AG09319 (cell line): ENCODE data around the gene GAS2L1.

ENCODE experiments used
- DNase-seq: peaks from one replicate; pipeline ENCODE4 v3.0.0-alpha.2; 2010; ENCODE audit warnings: low read depth; ENCODE audit errors: extremely low read depth
- TF ChIP-seq, protein P1 (sequence below): IDR thresholded peaks from 2 replicates; pipeline ENCODE4 v1.5.1; 2011; ENCODE audit warnings: low read depth, mild to moderate bottlenecking, inconsistent platforms, low read length, moderate library complexity

GAS2L1 gene

DNA sequence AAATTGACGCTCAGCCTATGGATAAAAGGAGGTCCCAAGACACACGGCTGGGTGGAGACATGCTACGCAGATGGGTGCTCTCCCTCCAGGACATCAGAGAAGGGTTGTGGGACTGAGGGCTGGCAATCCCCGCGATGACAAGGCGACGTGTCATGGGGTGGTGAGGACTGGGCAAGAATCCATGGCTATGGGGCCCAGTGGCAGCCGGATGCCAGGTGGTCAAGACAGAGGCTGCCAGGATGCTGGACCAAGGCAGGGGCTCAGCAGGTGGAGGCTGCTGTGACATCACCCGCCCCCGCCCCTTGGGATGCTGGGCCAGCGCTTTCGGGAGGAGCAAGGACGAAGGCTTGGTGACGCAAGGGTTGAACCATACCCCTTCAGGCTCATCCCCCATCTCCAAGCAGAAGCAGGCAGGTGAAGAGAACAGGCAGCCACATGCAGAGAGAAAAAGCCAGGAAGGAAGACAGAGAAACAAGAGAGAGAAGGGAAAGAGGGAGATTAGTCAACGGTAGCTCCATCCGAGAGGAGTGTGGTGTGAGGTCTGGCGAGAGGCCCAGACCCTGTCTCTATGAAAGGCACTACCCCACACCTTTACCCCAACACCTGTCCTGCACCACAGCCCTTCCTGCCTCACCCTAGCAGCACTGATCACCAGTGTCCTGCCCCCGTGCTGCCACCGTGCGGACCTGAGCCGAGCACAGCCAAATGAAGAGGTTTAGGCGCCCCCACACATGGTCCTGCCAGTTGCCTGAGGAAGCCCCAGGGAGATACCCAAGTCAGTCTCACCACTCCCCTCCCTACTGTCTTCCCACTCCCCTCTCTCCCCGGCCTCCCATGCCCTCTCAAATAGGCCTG is 33.2 kb downstream of the GAS2L1 start:
- DNase-seq: no peak
- TF ChIP-seq, protein P1, sequence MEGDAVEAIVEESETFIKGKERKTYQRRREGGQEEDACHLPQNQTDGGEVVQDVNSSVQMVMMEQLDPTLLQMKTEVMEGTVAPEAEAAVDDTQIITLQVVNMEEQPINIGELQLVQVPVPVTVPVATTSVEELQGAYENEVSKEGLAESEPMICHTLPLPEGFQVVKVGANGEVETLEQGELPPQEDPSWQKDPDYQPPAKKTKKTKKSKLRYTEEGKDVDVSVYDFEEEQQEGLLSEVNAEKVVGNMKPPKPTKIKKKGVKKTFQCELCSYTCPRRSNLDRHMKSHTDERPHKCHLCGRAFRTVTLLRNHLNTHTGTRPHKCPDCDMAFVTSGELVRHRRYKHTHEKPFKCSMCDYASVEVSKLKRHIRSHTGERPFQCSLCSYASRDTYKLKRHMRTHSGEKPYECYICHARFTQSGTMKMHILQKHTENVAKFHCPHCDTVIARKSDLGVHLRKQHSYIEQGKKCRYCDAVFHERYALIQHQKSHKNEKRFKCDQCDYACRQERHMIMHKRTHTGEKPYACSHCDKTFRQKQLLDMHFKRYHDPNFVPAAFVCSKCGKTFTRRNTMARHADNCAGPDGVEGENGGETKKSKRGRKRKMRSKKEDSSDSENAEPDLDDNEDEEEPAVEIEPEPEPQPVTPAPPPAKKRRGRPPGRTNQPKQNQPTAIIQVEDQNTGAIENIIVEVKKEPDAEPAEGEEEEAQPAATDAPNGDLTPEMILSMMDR: no peak

DNA sequence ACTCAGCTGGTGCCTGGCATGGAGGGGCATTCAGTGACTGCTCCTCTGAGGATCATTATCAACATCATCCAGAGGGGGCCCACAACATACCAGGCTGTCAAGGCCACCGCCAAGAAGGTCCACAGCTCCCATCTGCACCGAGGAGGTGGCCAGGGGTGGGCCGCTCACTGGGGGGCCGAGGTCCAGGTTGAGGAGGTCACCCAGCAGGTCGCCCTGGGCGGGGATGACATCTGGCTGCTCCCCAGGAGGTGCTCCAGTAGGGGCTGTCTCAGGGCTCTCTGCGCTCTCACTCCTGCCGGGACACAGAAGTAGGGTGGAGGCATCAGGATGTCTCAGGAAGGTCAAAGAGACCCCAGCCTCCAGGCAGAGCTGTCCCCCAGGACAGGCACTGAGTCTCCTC is 34.1 kb downstream of the GAS2L1 start:
- no peak for DNase-seq
- TF ChIP-seq, protein P1: no peak

DNA sequence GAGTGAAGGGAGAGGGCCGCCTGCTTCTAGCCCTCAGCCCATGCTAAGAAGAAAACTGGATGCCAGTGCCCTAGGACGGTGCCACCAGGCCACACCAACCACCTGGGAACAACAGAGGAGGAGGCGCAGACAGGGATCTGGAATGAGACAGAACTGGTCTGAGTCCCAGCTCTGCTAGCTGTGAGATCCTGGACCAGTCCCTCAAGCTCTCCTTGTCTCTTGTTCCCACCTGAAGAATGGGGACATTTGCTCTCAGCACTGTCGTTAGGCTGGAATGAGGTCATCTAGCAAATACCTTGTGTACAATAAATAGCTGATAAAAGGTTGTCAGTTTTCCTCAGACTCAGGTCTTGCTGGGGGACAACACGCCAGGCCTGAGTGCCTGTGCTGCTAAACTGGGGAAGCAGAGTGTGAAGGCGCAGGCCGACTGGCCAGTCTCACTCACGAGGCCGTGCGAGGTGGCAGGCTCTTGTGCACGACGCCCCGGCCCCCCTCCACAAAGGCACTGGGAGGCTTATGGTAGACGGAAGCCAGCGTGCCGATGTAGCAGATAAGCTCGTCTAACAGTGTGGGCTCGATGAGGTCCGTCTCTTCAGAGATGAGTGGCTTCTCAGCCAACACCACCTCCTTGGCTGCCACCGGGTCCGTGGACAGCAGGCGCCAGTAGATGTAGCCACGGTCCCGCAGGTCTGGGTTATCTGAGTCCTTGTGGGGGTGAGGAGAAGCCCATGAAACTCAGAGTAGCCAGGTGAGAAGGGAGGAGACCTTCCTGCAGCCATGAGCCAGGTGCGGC is 34.8 kb downstream of the GAS2L1 start:
- TF ChIP-seq, protein P1: no peak
- DNase-seq: no peak

DNA sequence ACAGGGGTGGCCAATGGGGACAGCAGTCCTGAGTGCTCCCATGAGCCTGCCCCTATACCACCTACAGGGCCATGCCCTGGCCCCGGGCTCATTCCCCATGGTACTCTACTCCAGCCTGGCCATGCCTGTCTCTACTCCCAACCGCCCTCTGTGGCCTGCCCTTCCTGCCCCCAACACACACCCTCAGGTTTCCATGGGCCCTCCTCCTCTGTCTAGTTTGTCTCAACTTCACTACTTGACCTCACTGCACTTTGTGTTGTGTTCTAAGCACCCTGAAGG is 35.3 kb downstream of the GAS2L1 start:
- TF ChIP-seq, protein P1: no peak
- no peak for DNase-seq

DNA sequence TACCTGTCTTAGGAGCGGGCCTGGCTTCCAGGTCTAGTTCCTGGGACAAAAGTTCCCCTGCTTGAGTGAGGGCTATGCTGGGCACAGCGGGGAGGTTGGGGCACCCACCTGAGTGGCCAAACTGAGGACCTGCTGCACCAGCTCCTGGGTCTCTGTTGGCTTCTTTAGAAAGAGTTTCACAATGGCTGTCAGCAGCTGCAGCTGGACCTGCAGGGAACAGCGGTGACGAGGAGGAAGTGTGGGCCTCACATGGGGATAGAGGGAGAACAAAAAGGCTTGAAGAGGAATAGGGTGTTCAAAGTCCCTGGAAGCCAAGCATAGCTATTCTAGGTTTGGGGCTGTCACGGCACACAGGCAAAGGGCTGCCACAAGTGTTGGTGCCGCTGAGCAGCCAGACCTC is 35.7 kb downstream of the GAS2L1 start:
- no peak for DNase-seq
- TF ChIP-seq, protein P1: no peak

DNA sequence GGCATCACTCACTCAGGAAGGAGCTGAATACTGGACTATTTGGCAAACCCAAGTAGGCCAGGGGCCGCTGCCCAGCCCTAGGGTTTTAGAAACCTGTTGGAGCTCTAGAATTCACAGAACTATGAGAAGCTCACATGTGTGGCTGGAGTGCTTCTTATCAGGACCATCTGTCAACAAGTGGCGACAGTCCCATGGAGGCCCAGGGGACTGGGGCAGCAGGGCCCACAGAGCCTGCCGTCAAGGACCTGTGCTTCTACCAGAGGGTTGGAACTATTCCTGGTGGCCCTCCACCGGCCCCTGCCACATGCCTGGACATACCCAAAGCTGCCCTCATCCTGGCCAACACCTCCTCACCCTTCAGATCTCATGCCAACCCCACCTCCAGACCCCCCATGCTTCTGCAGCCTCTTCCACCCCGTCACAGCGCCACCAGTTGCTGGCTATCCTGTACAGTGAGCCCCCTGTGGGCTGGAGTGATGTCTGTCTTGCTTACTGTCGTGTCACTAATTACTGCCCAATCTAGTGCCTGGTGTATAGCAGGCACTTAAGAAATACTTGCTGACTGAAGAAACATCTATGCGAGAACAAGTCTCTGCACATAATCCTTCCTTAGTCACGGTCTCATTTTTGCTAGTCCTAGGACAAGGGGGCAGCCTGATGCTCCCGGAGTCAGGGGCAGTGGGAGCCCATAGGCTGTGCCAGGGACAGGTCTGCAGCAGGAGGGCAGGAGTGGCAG is 36.3 kb downstream of the GAS2L1 start:
- DNase-seq: no peak
- TF ChIP-seq, protein P1: no peak
